Measurements from ENCODE around the gene SP1. TPM values are rescaled to one million over a fixed set of nuclear protein-coding genes. Genes with fewer than 3 reads are reported as not detected.
"Not testable (repeated sequence)": the region's sequence is repeated elsewhere in the genome, so short reads cannot be mapped to it uniquely, and the experiment has no call there.

The SP1 gene
- total RNA-seq, 1 donor from 2014 or later: 34.8 TPM

DNA sequence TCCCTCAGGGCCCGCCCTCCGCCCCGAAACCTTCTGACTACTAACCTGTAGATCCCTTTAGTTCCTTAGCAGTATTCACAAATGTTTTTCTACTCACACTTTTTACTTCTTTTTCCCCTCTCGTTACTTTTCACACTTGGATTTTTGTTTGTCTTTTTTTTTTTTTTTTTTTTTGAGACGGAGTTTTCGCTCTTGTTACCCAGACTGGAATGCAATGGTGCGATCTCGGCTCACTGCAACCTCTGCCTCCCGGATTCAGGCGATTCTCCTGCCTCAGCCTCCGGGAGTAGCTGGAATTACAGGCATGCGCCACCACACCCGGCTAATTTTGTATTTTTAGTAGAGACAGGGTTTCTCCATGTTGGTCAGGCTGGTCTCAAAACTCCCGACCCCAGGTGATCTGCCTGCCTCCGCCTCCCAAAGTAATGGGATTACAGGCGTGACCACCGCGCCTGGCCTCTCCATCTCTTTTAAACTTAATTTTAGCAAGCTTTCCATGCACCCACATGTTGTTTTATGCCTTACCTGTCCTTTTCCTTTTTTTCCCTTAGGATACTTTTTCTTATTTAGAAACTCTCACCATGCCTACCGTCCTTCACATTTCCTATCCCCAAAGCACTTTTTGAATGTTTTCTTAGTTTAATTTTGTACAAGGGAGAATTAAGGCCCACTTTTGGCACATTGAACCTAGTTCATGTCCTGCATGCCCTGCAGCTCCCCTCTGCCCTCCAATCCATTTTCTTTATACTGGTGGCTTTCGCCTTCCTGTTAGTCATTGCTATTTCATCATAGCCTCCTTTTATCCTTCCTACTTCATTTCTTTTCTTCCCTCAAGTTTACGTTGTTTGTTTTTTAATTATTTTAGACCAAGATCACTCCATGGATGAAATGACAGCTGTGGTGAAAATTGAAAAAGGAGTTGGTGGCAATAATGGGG is 1.1 kb downstream of the SP1 start:
- Mint-ChIP-seq H3K9me3 (ENCODE audit: unreplicated experiment) (peaks cover 5% of the 10 kb centered on the region), H3K4me1 (ENCODE audit: low read depth, unreplicated experiment) (peaks cover 15% of the 10 kb centered on the region), H3K36me3 (ENCODE audit: unreplicated experiment) (no peaks in the 10 kb centered on the region), H3K27ac (ENCODE audit: unreplicated experiment) (peak overlapping the region; percentile 85), H3K4me3 (ENCODE audit: unreplicated experiment) (peak overlapping the region; percentile 88), H3K27me3 (ENCODE audit: unreplicated experiment) (peaks cover 3% of the 10 kb centered on the region)
- DNase-seq: peak; percentile 32
- TF ChIP-seq, protein P1, sequence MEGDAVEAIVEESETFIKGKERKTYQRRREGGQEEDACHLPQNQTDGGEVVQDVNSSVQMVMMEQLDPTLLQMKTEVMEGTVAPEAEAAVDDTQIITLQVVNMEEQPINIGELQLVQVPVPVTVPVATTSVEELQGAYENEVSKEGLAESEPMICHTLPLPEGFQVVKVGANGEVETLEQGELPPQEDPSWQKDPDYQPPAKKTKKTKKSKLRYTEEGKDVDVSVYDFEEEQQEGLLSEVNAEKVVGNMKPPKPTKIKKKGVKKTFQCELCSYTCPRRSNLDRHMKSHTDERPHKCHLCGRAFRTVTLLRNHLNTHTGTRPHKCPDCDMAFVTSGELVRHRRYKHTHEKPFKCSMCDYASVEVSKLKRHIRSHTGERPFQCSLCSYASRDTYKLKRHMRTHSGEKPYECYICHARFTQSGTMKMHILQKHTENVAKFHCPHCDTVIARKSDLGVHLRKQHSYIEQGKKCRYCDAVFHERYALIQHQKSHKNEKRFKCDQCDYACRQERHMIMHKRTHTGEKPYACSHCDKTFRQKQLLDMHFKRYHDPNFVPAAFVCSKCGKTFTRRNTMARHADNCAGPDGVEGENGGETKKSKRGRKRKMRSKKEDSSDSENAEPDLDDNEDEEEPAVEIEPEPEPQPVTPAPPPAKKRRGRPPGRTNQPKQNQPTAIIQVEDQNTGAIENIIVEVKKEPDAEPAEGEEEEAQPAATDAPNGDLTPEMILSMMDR (IDR thresholded peaks at IDR 0.05; ENCODE audit: partially characterized antibody, unreplicated experiment): no peak

DNA sequence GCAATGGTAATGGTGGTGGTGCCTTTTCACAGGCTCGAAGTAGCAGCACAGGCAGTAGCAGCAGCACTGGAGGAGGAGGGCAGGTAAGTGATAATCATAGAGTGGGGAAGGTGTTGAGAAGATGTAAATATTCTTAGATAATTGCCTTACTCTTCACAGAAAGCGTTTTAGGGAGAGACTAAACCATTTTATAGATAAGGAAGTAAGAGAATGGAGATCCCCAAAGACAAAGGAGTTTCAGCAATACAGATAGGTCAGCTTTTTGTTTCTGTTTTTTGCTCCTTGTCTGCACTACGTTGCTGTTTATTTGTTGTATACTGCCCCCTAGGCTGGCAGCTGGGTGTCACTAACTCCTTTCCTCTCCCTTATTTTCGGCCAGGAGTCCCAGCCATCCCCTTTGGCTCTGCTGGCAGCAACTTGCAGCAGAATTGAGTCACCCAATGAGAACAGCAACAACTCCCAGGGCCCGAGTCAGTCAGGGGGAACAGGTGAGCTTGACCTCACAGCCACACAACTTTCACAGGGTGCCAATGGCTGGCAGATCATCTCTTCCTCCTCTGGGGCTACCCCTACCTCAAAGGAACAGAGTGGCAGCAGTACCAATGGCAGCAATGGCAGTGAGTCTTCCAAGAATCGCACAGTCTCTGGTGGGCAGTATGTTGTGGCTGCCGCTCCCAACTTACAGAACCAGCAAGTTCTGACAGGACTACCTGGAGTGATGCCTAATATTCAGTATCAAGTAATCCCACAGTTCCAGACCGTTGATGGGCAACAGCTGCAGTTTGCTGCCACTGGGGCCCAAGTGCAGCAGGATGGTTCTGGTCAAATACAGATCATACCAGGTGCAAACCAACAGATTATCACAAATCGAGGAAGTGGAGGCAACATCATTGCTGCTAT is 2.0 kb downstream of the SP1 start:
- peaks cover 5% of the 10 kb centered on the region for H3K9me3 Mint-ChIP-seq (ENCODE audit: unreplicated experiment)
- H3K4me3 Mint-ChIP-seq (ENCODE audit: unreplicated experiment): peak overlapping the region; percentile 88
- DNase-seq: peak; percentile 28
- TF ChIP-seq, protein P1 (IDR thresholded peaks at IDR 0.05; ENCODE audit: partially characterized antibody, unreplicated experiment): peak; percentile 39
- H3K4me1 Mint-ChIP-seq (ENCODE audit: low read depth, unreplicated experiment): peaks cover 16% of the 10 kb centered on the region
- H3K36me3 Mint-ChIP-seq (ENCODE audit: unreplicated experiment): no peaks in the 10 kb centered on the region
- peaks cover 3% of the 10 kb centered on the region for H3K27me3 Mint-ChIP-seq (ENCODE audit: unreplicated experiment)
- peak overlapping the region; percentile 48 for H3K27ac Mint-ChIP-seq (ENCODE audit: unreplicated experiment)

DNA sequence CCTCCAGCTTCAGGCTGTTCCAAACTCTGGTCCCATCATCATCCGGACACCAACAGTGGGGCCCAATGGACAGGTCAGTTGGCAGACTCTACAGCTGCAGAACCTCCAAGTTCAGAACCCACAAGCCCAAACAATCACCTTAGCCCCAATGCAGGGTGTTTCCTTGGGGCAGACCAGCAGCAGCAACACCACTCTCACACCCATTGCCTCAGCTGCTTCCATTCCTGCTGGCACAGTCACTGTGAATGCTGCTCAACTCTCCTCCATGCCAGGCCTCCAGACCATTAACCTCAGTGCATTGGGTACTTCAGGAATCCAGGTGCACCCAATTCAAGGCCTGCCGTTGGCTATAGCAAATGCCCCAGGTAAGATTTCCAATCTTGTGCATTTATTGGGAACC is 3.3 kb downstream of the SP1 start:
- peaks cover 5% of the 10 kb centered on the region for H3K9me3 Mint-ChIP-seq (ENCODE audit: unreplicated experiment)
- peak overlapping the region; percentile 37 for H3K4me3 Mint-ChIP-seq (ENCODE audit: unreplicated experiment)
- TF ChIP-seq, protein P1 (IDR thresholded peaks at IDR 0.05; ENCODE audit: partially characterized antibody, unreplicated experiment): no peak
- peaks cover 3% of the 10 kb centered on the region for H3K27me3 Mint-ChIP-seq (ENCODE audit: unreplicated experiment)
- peaks cover 16% of the 10 kb centered on the region for H3K4me1 Mint-ChIP-seq (ENCODE audit: low read depth, unreplicated experiment)
- H3K27ac Mint-ChIP-seq (ENCODE audit: unreplicated experiment): peak overlapping the region; percentile 43
- DNase-seq: no peak
- H3K36me3 Mint-ChIP-seq (ENCODE audit: unreplicated experiment): no peaks in the 10 kb centered on the region

DNA sequence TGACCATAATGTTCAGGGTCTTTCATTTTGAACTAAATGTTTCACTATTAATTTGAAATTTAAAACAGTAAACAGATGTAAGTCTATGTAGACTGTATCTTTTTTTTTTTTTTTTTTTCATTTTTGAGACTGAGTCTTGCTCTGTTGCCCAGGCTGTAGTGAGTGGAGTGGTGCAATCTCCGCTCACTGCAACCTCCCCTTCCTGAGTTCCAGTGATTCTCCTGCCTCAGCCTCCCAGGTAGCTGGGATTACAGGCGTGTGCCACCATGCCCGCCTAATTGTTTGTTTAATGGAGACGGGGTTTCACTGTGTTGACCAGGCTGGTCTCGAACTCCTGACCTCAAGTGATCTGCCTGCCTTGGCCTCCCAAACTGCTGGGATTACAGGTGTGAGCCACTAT is 6.4 kb downstream of the SP1 start:
- H3K4me1 Mint-ChIP-seq (ENCODE audit: low read depth, unreplicated experiment): peaks cover 18% of the 10 kb centered on the region
- H3K27me3 Mint-ChIP-seq (ENCODE audit: unreplicated experiment); H3K36me3 Mint-ChIP-seq (ENCODE audit: unreplicated experiment); DNase-seq; H3K9me3 Mint-ChIP-seq (ENCODE audit: unreplicated experiment); H3K27ac Mint-ChIP-seq (ENCODE audit: unreplicated experiment): not testable (repeated sequence)
- peak overlapping the region; percentile 49 for H3K4me3 Mint-ChIP-seq (ENCODE audit: unreplicated experiment)

DNA sequence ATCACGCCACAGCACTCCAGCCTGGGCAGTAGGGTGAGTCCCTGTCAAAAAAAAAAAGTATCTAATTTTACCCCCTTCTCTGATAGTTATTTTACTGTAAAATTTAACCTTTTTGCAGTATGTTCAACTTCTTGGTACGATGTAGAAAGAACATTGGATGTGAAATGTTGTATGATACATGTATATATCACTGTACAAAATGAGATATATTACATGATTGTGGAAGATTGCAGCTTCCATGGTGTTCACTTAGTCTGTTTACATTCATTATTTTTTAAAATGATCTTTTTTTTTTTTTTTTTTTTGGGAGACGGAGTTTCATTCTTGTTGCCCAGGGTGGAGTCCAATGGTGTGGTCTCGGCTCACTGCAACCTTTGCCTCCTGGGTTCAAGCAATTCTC is 9.0 kb downstream of the SP1 start:
- peaks cover 1% of the 10 kb centered on the region for H3K9me3 Mint-ChIP-seq (ENCODE audit: unreplicated experiment)

More for the DNA sequence above, 9.0 kb downstream of the SP1 start:
- Mint-ChIP-seq H3K4me3 (ENCODE audit: unreplicated experiment) (no peak overlapping the region), H3K27me3 (ENCODE audit: unreplicated experiment) (no peaks in the 10 kb centered on the region), H3K36me3 (ENCODE audit: unreplicated experiment) (no peaks in the 10 kb centered on the region), H3K4me1 (ENCODE audit: low read depth, unreplicated experiment) (peaks cover 7% of the 10 kb centered on the region), H3K27ac (ENCODE audit: unreplicated experiment) (no peak overlapping the region)
- TF ChIP-seq, protein P1 (IDR thresholded peaks at IDR 0.05; ENCODE audit: partially characterized antibody, unreplicated experiment): no peak
- DNase-seq: no peak
